B cell (primary cell): ENCODE measurements around the gene VWCE. TPM values are rescaled to one million over a fixed set of nuclear protein-coding genes. Genes with fewer than 3 reads are reported as not detected.

Experiments used
- ATAC-seq: fragments of 200-7000 bp; cut with Tn5 transposase; one replicate; pipeline ENCODE4 v1.10.0; 2021; ENCODE audit warnings: low read depth, mild to moderate bottlenecking, moderate number of reproducible peaks, moderate library complexity
- CTCF ChIA-PET: fragments of 350-600 bp; sonication (Branson Sonifier 250); formaldehyde crosslinking; loops from one replicate; lab custom pipeline; 2021; ENCODE audit warnings: antibody characterized with exemption, inconsistent platforms; lab: Charles Lee
- POLR2A ChIA-PET: fragments of 350-600 bp; sonication (Branson Sonifier 250); formaldehyde crosslinking; loops from one replicate; lab custom pipeline; 2021; ENCODE audit warnings: antibody characterized with exemption; lab: Charles Lee
- DNase-seq: peaks from one replicate; pipeline ENCODE4 v3.0.0; 2013
- H2AFZ ChIP-seq: 2 replicates; pipeline ENCODE4 v1.6.1; 2012; ENCODE audit warnings: mild to moderate bottlenecking, low read depth, low read length; ENCODE audit not compliant: insufficient read depth, poor library complexity, severe bottlenecking
- H3K27ac ChIP-seq, 2 donors: 1 replicate in 1 of 2; 2 replicates in 1 of 2; pipeline ENCODE4 v1.5.1; 2012 to 2013; ENCODE audit warnings: low read length in 2 of 2, mild to moderate bottlenecking in 2 of 2, moderate library complexity in 1 of 2
- H3K27me3 ChIP-seq, 4 experiments: fragments of 200-600 bp in 1 of 4; sonication (generic) in 1 of 4; replicated peaks in 1 of 4; 1 replicate in 2 of 4; 2 replicates in 2 of 4; pipeline versions ENCODE4 v1.6.1 to v1.7.0; 2013 to 2016; ENCODE audit warnings: low read length in 3 of 4, mild to moderate bottlenecking in 2 of 4, mixed read lengths in 1 of 4, moderate library complexity in 1 of 4; ENCODE audit not compliant: insufficient read depth in 4 of 4, control insufficient read depth in 3 of 4; ENCODE audit errors: control extremely low read depth in 1 of 4
- H3K36me3 ChIP-seq, 2 experiments: replicated peaks in 1 of 2; 1 replicate in 1 of 2; 2 replicates in 1 of 2; pipeline versions ENCODE4 v1.6.1 to v1.7.1; 2013; ENCODE audit warnings: low read length in 1 of 2; ENCODE audit not compliant: insufficient read depth in 2 of 2, control insufficient read depth in 1 of 2; ENCODE audit errors: control extremely low read depth in 1 of 2, extremely low read depth in 1 of 2
- H3K4me1 ChIP-seq, 2 donors: fragments of 200-600 bp in 1 of 2; sonication (generic) in 1 of 2; 1 replicate in 1 of 2; 2 replicates in 1 of 2; pipeline versions ENCODE4 v1.5.1 to v1.6.1; 2013 to 2017; ENCODE audit warnings: low read length in 2 of 2; ENCODE audit not compliant: control insufficient read depth in 2 of 2, insufficient read depth in 2 of 2
- H3K4me2 ChIP-seq: replicated peaks from 2 replicates; pipeline ENCODE3; 2012; ENCODE audit warnings: mild to moderate bottlenecking, low read depth, low read length; ENCODE audit not compliant: poor library complexity, severe bottlenecking
- H3K4me3 ChIP-seq, 5 experiments: fragments of 200-600 bp in 1 of 5; sonication (generic) in 1 of 5; 1 replicate in 3 of 5; 2 replicates in 2 of 5; pipeline versions ENCODE4 v1.5.1 to v1.7.0; 2011 to 2016; ENCODE audit warnings: low read length in 4 of 5, mild to moderate bottlenecking in 4 of 5, low read depth in 2 of 5, control low read depth in 1 of 5, moderate library complexity in 1 of 5; ENCODE audit not compliant: insufficient read depth in 1 of 5; ENCODE audit errors: control extremely low read depth in 1 of 5, extremely low read depth in 1 of 5
- H3K79me2 ChIP-seq: fragments of 200-600 bp; sonication (generic); one replicate; pipeline ENCODE4 v1.6.0; 2016; ENCODE audit warnings: low read length; ENCODE audit not compliant: control insufficient read depth, insufficient read depth
- H3K9ac ChIP-seq: fragments of 200-600 bp; sonication (generic); 2 replicates; pipeline ENCODE4 v1.6.1; 2017; ENCODE audit warnings: mild to moderate bottlenecking, low read length, moderate library complexity
- H3K9me3 ChIP-seq, 3 donors: one replicate each; pipeline versions ENCODE4 v1.6.1 to v1.7.1; 2013; ENCODE audit warnings: low read length in 2 of 3; ENCODE audit not compliant: control insufficient read depth in 2 of 3, insufficient read depth in 1 of 3; ENCODE audit errors: control extremely low read depth in 1 of 3
- H4K20me1 ChIP-seq: 2 replicates; pipeline ENCODE4 v1.6.0; 2012; ENCODE audit warnings: mild to moderate bottlenecking, low read length; ENCODE audit not compliant: insufficient read depth, control insufficient read depth, poor library complexity, severe bottlenecking
- H3K27ac Mint-ChIP-seq: one replicate; pipeline ENCODE4 v1.8.0; 2021; ENCODE audit warnings: mixed read lengths
- H3K27me3 Mint-ChIP-seq: one replicate; pipeline ENCODE4 v1.8.0; 2021; ENCODE audit warnings: mixed read lengths
- H3K4me1 Mint-ChIP-seq: one replicate; pipeline ENCODE4 v1.8.0; 2021; ENCODE audit warnings: mixed read lengths
- H3K4me3 Mint-ChIP-seq: one replicate; pipeline ENCODE4 v1.8.0; 2021; ENCODE audit warnings: mixed read lengths
- H3K9me3 Mint-ChIP-seq: one replicate; pipeline ENCODE4 v1.8.0; 2022; ENCODE audit warnings: mixed read lengths; ENCODE audit not compliant: insufficient read depth
- CTCF ChIP-seq: fragments of 200-600 bp; IDR thresholded peaks from one replicate; pipeline ENCODE4 v1.8.0; 2022; ENCODE audit warnings: antibody characterized with exemption, mild to moderate bottlenecking
- EZH2 ChIP-seq: IDR thresholded peaks from 2 replicates; pipeline ENCODE4 v1.6.1; 2012; ENCODE audit warnings: borderline replicate concordance, low read depth, mild to moderate bottlenecking, moderate library complexity, low read length; ENCODE audit not compliant: insufficient read depth, poor library complexity, severe bottlenecking
- WGBS: methylation state at CpG from one replicate; pipeline ENCODE4 v1.1.5; 2013; ENCODE audit warnings: missing lambda C conversion rate; ENCODE audit not compliant: insufficient coverage; 5-methylcytosine and 5-hydroxymethylcytosine counted together
- intact Hi-C: fragments of 100-400 bp; cut with micrococcal nuclease; formaldehyde crosslinking; loops from one replicate; pipeline ENCODE4 v1.10.0; 2022
- polyA plus RNA-seq: library from polyadenylated mRNA; depleted of rRNA; stranded (reverse); fragments of >200 nt; gene quantifications from 2 replicates; pipeline ENCODE4 v1.2.3, GENCODE V29; 2012
- total RNA-seq, 2 donors: library from RNA; stranded (reverse); fragments of 120-200 nt in 1 of 2; gene quantifications; 1 replicate in 1 of 2; 2 replicates in 1 of 2; pipeline versions ENCODE4 v1.2.3 to v1.2.4, GENCODE V29; 2013 to 2022

Gene VWCE
- total and polyA plus RNA-seq, 2 donors (not counting 1 experiment from before 2014, with no cell fraction given): 0.37 to 0.39 TPM

GRCh38 chr11:61329871-61330270 is 34.8 kb upstream of the VWCE start:
- Histone ChIP-seq H3K4me1 (peaks cover 22 to 25% of the 10 kb centered on the region in 2 donors), H3K9ac (no peak overlapping the region), H3K79me2 (peaks cover 79% of the 10 kb centered on the region), H3K9me3 (no peaks in the 10 kb centered on the region), H3K27ac (no peak overlapping the region), H3K36me3 (peaks cover 17 to 44% of the 10 kb centered on the region in 2 experiments), H2AFZ (no peak overlapping the region), H4K20me1 (peaks cover 50% of the 10 kb centered on the region), H3K27me3 (no peaks in the 10 kb centered on the region), H3K4me3 (no peak overlapping the region), H3K4me2 (no peak overlapping the region)
- DNase-seq (no peak), ATAC-seq (no peak)
- WGBS: 90% methylated on average over 4 of the region's 4 CpGs
- Mint-ChIP-seq H3K4me1 (peaks cover 52% of the 10 kb centered on the region), H3K27me3 (no peaks in the 10 kb centered on the region), H3K27ac (no peak overlapping the region), H3K4me3 (no peak overlapping the region), H3K9me3 (no peaks in the 10 kb centered on the region)
- intact Hi-C loops: loop anchor here (5.0 kb wide), 2 partner anchors 168 to 488 kb away; partner anchors contain the start of genes CCDC86 and VPS37C
- ChIA-PET CTCF (interaction anchor here (3.3 kb wide), 1 partner anchor 55 kb away, joined by 34 read pairs; no protein-coding TSS in a partner anchor), POLR2A (no interaction called here)
- no peak for TF ChIP-seq CTCF

- no peak overlapping the region for H3K27ac Mint-ChIP-seq
- no peak overlapping the region for H2AFZ ChIP-seq
- no peak overlapping the region for H3K4me3 Mint-ChIP-seq
- no peak overlapping the region for H3K4me2 ChIP-seq
- 94% methylated on average over 9 of the region's 9 CpGs for WGBS
- H3K9me3 Mint-ChIP-seq: no peaks in the 10 kb centered on the region
- ChIA-PET POLR2A (no interaction called here), CTCF (interaction anchor here (1.3 to 4.7 kb wide), 4 partner anchors 7 to 107 kb away, joined by 4 to 18 read pairs (median 10); no protein-coding TSS in a partner anchor)
- peaks cover 20 to 56% of the 10 kb centered on the region in 2 experiments for H3K36me3 ChIP-seq
- DNase-seq: no peak
- peaks cover 42% of the 10 kb centered on the region for H3K4me1 Mint-ChIP-seq
- H3K27ac ChIP-seq: no peak overlapping the region
- no peaks in the 10 kb centered on the region for H3K9me3 ChIP-seq
- peaks cover 84% of the 10 kb centered on the region for H3K79me2 ChIP-seq
- TF ChIP-seq EZH2 (no peak), CTCF (no peak)
- no peak overlapping the region for H3K4me3 ChIP-seq
- peaks cover 16% of the 10 kb centered on the region in 2 donors for H3K4me1 ChIP-seq
- peaks cover 50% of the 10 kb centered on the region for H4K20me1 ChIP-seq
- no peak overlapping the region for H3K9ac ChIP-seq
- intact Hi-C loops: no loop called here
- no peaks in the 10 kb centered on the region for H3K27me3 ChIP-seq
- no peak for ATAC-seq
- H3K27me3 Mint-ChIP-seq: no peaks in the 10 kb centered on the region
Measured at GRCh38 chr11:61328351-61328750, 33.2 kb upstream of the VWCE start.
